ENCODE data around the gene NOL9. TPM values are rescaled to one million over a fixed set of nuclear protein-coding genes. Genes with fewer than 3 reads are reported as not detected.

Gene NOL9
- total RNA-seq, 4 donors from 2014 or later = 19.4 to 33.6 (median 27.5) TPM

- peaks cover 63% of the 10 kb centered on the region for H3K36me3 ChIP-seq
- no peaks in the 10 kb centered on the region for H3K27me3 ChIP-seq
- TF ChIP-seq POLR2AphosphoS5 (IDR thresholded peaks at IDR 0.05) (no peak), EP300 (IDR thresholded peaks at IDR 0.05) (no peak), POLR2A (IDR thresholded peaks at IDR 0.05) (no peak)
- TF ChIP-seq, protein P1, sequence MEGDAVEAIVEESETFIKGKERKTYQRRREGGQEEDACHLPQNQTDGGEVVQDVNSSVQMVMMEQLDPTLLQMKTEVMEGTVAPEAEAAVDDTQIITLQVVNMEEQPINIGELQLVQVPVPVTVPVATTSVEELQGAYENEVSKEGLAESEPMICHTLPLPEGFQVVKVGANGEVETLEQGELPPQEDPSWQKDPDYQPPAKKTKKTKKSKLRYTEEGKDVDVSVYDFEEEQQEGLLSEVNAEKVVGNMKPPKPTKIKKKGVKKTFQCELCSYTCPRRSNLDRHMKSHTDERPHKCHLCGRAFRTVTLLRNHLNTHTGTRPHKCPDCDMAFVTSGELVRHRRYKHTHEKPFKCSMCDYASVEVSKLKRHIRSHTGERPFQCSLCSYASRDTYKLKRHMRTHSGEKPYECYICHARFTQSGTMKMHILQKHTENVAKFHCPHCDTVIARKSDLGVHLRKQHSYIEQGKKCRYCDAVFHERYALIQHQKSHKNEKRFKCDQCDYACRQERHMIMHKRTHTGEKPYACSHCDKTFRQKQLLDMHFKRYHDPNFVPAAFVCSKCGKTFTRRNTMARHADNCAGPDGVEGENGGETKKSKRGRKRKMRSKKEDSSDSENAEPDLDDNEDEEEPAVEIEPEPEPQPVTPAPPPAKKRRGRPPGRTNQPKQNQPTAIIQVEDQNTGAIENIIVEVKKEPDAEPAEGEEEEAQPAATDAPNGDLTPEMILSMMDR (IDR thresholded peaks at IDR 0.05) = no peak
- no peak for DNase-seq (ENCODE audit: low spot score in 2 of 2)
- WGBS = 91% methylated on average over 4 of the region's 5 CpGs
- H3K4me1 ChIP-seq = no peaks in the 10 kb centered on the region
- H3K27ac ChIP-seq = no peak overlapping the region
- no peak overlapping the region for H3K4me3 ChIP-seq
- no peaks in the 10 kb centered on the region for H3K9me3 ChIP-seq
Observed at GRCh38 chr1:6536291-6536690, 18.0 kb downstream of the NOL9 start.

GRCh38 chr1:6535214-6535613 is 19.1 kb downstream of the NOL9 start:
- H3K27me3 ChIP-seq = no peaks in the 10 kb centered on the region
- H3K4me3 ChIP-seq = no peak overlapping the region
- no peak for TF ChIP-seq EP300 (IDR thresholded peaks at IDR 0.05)
- TF ChIP-seq, protein P1 (IDR thresholded peaks at IDR 0.05) = no peak
- no peak for TF ChIP-seq POLR2AphosphoS5 (IDR thresholded peaks at IDR 0.05)
- WGBS = 85% methylated on average over 4 of the region's 4 CpGs
- no peaks in the 10 kb centered on the region for H3K9me3 ChIP-seq
- no peak for DNase-seq (ENCODE audit: low spot score in 2 of 2)
- no peaks in the 10 kb centered on the region for H3K4me1 ChIP-seq
- peaks cover 65% of the 10 kb centered on the region for H3K36me3 ChIP-seq
- H3K27ac ChIP-seq = no peak overlapping the region

DNA sequence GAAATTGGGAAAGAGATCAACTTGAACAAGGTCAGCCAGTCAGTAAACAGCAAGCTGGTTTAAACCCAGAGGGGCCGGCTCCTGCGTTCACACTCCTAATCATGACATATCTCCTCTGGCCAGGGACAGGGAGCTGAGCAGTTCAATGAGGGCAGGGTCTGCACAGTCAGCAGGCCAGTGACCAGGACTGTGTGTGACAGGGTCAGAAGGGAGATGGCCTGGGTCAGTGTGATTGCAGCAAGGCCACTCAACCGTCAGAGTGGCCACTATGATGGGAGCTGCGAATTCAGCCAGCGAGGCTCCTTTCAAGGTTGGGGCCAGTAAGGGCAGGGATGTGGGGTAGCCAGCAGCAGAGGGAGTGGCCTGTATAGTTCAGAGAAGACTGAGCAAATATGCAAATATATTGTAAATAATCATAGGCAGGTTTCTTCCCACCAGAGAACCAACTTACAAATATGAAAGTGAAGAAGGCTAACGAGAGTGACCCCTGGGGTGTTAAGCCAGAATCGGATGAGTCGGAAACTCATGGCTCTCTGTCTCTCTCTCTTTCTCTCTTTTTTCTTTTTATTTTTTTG is 20.0 kb downstream of the NOL9 start:
- Histone ChIP-seq H3K4me1 (no peaks in the 10 kb centered on the region), H3K36me3 (peaks cover 74% of the 10 kb centered on the region), H3K4me3 (no peak overlapping the region), H3K27ac (no peak overlapping the region), H3K9me3 (no peaks in the 10 kb centered on the region), H3K27me3 (no peaks in the 10 kb centered on the region)
- no peak for DNase-seq (ENCODE audit: low spot score in 2 of 2)
- 96% methylated on average over 8 of the region's 8 CpGs for WGBS
- TF ChIP-seq, protein P1 (IDR thresholded peaks at IDR 0.05) = no peak
- TF ChIP-seq POLR2A (IDR thresholded peaks at IDR 0.05) (no peak), POLR2AphosphoS5 (IDR thresholded peaks at IDR 0.05) (no peak), EP300 (IDR thresholded peaks at IDR 0.05) (no peak)

GRCh38 chr1:6531996-6532395 is 22.3 kb downstream of the NOL9 start:
- no peaks in the 10 kb centered on the region for H3K4me1 ChIP-seq
- H3K27ac ChIP-seq = no peak overlapping the region
- H3K4me3 ChIP-seq = no peak overlapping the region
- no peak for DNase-seq (ENCODE audit: low spot score in 2 of 2)
- H3K27me3 ChIP-seq = no peaks in the 10 kb centered on the region
- TF ChIP-seq EP300 (IDR thresholded peaks at IDR 0.05) (no peak), POLR2A (IDR thresholded peaks at IDR 0.05) (no peak), POLR2AphosphoS5 (IDR thresholded peaks at IDR 0.05) (no peak)
- TF ChIP-seq, protein P1 (IDR thresholded peaks at IDR 0.05) = no peak
- 85% methylated on average over 5 of the region's 5 CpGs for WGBS
- no peaks in the 10 kb centered on the region for H3K9me3 ChIP-seq
- peaks cover 90% of the 10 kb centered on the region for H3K36me3 ChIP-seq

DNA sequence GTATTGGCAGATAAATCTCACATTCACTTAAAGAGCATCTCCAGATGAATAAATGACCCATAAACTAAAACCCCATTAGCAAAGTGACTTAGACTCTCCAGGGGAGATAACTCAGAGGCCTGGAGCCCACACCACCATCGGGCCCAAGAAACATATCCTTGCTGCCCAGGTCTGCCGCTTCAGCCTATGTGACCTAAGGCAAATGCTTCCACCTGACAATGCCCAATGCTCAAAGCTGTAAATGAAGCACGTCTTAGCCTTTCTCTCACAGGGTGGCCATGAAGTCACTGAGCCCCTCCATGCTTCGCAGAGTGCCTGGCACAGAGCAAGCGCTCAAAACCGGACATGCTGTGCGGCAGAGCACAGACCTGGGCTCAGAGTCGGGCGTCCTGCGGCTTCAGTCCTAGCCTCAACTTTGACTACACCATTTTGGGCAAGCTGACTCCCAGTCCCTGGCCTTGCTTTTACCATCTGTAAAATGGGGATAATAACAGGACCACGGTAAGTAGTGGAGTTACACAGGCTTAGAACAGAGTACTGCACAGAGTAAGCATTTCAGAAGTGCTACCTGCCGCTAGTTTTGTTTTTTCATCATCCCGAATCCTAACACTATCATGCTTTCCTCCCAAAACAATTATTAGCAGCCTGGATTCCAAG is 23.7 kb downstream of the NOL9 start:
- TF ChIP-seq, protein P1 (IDR thresholded peaks at IDR 0.05) = no peak
- TF ChIP-seq EP300 (IDR thresholded peaks at IDR 0.05) (no peak), POLR2A (IDR thresholded peaks at IDR 0.05) (no peak), POLR2AphosphoS5 (IDR thresholded peaks at IDR 0.05) (no peak)
- H3K9me3 ChIP-seq = no peaks in the 10 kb centered on the region
- DNase-seq (ENCODE audit: low spot score in 2 of 2) = no peak
- no peak overlapping the region for H3K27ac ChIP-seq
- WGBS = 98% methylated on average over 11 of the region's 13 CpGs
- no peaks in the 10 kb centered on the region for H3K27me3 ChIP-seq
- H3K4me3 ChIP-seq = no peak overlapping the region
- H3K4me1 ChIP-seq = no peaks in the 10 kb centered on the region
- H3K36me3 ChIP-seq = peaks cover 97% of the 10 kb centered on the region
